HG02885 (cell line): ENCODE results near the gene PPP3R2.

Source experiments
- ATAC-seq: cut with Tn5 transposase; IDR thresholded peaks from one replicate; pipeline ENCODE4 v1.9.1; 2021; ENCODE audit warnings: mild to moderate bottlenecking; ENCODE audit not compliant: unreplicated experiment, poor library complexity

PPP3R2 gene, protein sequence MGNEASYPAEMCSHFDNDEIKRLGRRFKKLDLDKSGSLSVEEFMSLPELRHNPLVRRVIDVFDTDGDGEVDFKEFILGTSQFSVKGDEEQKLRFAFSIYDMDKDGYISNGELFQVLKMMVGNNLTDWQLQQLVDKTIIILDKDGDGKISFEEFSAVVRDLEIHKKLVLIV

DNA sequence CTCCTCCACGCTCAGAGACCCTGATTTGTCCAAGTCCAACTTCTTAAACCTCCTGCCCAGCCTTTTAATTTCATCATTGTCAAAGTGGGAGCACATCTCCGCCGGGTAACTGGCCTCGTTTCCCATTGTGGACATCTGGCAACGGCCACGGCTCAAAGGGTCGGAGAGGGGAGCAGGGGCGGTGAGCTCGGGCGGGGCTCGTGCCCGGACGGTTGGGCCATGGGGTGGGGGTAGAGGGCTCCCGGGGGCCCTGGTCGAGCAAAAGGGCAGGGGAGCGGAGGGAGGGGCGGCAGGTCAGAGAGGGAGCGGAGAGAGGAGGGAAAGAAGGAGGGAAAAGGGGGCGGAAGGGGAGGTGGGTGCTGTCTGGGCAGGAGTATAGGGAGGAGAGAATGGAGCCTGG is at the start of gene PPP3R2:
PPP3R2 (minus strand) TSS at position 174 of the 400 bp plus-strand sequence; CDS start at position 126, 48 bp downstream.
- ATAC-seq = no peak

DNA sequence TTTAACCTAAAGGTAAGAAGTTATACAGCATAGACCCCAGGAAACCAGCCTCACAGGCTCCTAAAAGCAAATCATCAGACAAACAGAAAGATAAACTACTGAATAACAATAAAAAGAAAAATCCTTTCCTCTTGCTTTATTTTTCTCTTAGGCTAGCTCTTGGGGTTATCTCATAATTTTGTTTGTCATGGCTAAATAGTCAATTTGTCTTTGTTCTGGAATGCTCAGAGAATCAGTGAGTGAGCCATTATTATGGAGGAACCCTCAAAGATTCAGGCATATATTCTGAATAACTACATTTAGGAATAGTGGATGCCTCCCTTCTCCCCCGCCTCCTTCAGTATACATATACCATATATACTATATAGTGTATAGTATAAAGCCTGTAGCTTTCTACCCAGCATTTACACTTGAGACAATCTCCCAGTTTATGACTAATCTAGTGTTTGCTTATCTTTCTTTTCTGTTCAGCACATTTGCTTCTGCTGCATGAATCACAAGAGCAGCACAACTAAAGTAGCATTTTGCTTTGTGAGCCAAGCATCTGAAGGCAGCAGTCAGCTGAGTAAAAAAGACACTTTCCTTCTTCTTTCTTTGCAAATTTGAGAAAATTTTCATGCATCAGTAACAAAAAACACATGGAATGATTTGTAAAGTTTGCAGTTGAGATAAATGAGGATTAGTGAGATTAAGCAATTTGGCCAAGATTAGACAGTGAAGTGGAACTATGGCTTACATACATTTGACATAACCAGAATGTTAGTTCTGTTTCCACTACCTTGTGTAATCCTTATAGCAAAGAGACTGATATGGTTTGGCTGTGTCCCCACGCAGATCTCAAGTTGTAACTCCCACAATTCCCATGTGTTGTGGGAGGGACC is 45.3 kb upstream of the PPP3R2 start:
- no peak for ATAC-seq

DNA sequence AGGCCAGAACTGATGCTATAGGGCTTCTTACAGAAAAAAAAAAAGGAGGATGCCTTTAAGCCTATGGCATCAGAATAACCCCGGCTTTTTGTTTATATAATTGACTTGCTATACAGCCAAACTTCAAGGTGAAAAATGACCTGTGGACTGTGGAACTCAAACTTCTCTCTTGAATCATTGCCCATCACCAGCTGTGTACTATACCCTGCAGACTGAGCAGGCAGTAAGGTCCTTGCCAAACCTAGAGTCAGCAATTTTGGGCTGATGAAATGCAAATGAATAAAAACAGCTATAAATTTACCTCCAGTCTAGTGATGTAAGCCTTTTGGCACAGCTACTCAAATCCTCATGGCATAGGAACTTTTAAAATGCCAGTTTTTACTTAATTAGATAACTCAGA is 44.5 kb upstream of the PPP3R2 start:
- ATAC-seq = no peak

DNA sequence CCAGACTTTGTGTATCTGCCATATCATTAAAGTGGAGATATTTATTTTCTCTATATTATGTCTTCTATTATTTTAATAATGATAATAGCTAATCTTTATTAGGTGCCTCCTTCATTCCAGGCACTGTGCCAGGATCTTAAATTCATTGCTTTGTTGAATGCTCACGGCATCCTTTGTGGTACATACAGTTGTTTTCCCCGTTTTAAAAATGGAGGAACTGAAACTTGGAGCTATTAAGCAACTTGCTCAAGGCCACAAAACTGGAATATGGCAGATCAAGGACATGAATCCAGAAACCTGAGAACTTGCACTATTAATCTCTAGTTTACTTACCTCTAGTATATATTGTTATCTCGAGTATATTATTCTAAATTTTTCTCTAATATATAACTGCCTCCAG is 41.5 kb upstream of the PPP3R2 start:
- no peak for ATAC-seq

DNA sequence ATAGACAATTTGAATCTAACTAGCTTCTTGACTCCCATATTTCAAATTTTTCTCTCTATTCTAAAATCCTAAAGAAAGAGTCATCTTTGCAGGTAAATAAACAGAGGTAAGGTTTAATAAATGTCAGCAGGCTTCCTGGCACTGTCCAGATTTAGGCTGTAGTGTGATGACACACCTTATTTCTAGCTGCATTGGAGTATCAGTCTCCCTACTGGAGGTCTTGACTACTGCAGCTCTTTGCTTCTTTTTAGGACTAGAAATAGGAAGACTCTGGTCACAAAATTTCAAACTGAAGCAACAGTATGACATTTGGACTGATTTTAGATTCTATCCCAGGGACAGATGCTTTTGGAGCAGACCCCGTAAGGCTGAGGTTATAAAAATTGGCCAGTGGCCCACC is 40.7 kb upstream of the PPP3R2 start:
- ATAC-seq = no peak

DNA sequence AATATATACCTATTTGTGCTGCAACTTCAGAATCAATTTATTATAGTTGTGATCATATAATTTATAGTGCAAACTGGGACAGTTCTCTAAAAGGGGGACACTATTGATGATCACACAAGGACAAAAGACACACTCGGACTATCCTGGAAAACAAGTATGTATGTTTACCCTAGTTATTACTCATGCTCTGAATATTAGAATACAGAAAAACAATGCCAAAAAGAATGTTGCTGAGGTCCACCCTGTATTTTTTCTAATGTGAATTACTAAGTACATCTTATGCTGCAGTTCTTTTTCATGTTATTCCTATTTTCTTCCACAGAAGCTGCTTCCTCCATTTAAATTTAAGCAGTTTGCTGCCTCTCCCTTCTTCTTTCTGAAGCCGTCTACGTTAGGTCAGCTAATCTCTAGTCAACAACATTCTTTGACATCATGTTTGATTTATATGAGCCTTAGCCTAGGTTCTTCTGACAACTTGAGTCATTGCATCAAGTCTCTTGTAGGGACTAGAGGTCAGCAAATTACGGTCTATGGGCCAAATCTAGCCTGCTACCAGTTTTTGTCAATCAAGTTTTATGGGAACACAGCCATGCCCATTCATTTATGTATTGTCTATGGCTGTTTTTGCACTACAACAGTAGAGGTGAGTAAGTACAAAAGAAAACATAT is 40.1 kb upstream of the PPP3R2 start:
- ATAC-seq = no peak

DNA sequence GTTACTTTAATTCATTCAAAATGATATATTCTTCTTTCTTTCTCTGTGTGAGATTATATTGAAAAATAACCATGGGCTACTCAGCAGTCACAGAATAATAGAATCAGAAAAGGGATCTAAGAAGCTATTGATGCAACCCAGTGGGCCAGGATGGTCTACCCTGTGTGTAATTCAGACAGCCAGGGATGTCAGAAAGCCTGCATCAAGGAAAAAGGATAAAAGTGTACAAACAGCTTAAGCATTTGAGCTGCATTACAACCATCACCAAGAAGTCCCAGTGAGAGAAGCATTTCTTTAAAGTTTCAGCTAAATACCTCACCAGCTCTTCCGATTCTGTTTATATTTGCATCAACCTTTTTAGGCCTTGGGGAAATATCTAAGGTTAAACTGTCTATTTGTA is 37.8 kb upstream of the PPP3R2 start:
- ATAC-seq = no peak

DNA sequence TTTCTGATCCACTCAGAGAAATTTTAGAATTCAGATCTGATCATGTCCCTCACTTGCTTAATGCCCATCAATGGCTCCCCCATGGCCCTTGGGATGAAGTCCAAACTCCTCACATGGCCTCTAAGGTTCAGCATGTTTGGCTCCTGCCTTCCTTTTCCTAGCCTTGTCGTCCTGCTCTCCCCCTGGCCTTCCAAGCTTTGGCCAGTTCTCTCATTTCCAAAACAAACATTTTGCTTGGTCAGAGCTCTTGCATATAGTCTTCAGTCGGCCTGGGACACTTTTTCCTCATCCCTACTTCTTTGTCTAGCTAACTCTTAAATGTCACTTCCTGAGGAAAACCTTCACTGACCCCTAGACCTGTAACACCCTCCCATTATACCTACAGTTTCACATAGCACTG is 37.1 kb upstream of the PPP3R2 start:
- no peak for ATAC-seq

DNA sequence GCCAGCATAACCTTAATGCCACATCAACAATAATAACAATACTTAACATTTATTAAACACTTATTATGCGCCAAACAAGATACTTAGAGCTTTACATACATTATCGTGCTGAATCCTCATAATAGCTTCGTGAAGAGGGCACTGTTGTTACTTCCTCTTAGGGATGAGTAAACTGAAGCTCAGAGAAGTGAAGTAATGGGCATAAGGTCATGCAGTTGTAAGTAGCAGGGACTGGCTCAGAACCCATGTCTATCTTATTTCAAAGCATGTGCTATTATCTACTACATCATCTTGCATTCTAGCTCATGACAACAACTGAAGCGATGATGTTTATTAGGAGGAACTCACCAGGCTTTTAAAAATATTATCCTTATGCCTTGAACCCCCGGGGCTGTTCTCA is 34.9 kb upstream of the PPP3R2 start:
- ATAC-seq = no peak

DNA sequence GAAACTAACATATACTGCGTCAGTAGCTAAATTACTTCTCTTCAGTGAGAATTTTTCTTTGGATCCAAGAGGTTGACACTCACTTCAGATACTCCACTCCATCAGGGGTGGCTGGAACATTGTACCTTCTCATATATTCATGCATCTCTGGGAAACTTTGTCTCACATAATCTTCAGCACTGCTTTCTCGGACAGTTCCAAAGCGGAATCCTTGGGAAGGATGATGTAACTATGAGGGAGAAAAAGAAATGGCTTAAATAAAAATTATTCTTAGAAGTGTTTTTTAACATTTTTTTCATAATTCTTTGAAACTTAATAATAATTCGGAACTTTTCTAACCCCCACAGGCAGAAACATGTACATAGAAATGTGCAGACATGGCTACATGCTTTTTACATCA is 33.4 kb upstream of the PPP3R2 start:
- ATAC-seq = no peak

DNA sequence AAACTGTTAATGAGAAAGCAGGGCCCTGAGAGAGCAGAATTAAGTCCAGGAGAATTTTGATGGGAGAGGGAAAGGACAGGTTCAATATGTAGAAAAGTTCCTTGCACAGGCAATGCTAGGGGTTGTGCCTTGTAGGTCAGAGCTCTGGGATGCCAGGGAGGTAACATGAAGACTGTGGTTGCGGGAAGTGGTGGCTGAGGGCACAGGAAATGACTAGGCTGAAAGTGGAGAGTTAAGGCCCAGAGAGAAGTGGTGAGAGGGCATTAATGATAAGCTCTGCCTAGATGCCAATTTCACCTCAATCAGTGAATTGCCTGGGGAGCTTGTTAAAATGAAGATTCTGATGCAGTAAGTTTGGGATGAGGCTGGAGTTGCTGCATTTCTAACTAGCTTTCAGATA is 31.5 kb upstream of the PPP3R2 start:
- no peak for ATAC-seq

DNA sequence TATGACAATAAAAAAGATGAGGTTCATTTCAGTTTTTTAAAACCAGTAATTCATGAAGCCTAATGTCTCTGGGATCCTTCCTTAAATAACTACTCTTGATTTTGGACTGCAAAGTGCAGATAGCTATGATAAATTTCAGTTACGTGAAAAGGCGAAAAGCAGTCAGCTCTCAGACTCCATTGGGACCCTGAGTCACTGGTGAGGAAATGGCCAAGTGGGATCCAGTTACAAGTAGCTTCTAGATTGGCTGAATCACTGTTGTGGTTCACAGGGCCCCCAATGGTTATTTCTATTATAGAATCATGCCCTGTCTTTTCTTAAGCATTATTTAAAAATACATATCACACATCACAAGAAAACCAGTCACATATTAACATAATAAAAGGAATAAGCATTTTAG is 31.1 kb upstream of the PPP3R2 start:
- ATAC-seq = no peak

DNA sequence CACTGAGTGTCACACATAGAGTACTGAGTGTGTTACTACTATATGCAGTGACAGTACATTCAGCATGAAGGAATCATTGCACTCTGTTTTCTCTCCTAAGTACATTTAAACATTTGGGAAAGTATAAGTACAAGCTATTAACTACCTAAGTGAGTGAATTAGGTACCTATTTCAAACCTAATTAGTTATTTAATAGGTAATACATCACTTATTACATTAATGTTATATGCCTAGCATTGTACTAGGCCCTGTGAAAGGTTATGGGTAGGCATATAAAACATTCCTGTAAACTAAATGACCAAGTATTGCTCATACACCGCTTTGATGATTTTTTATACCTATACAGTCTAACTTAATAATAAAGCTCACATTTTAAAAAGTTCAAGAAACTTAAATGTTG is 25.7 kb upstream of the PPP3R2 start:
- no peak for ATAC-seq

DNA sequence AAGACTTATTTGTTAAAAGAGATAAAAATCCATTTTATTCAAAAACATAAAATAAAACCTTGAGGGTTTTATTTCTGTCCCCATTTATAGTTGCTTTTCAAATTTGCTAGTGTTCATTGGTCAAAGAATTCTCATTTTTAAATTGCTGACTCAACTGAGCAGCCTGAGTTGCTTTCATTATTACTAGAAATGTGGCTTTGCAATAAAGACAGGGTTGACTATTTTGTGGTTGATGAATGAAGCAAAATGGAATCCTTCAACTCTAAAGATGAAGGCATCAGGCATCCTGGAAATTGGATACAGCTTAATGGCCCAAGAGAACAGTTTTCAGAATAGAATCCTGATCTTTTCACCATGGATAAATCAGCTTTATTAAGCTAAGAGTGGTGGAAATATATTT is 23.9 kb upstream of the PPP3R2 start:
- ATAC-seq = peak; percentile 69

DNA sequence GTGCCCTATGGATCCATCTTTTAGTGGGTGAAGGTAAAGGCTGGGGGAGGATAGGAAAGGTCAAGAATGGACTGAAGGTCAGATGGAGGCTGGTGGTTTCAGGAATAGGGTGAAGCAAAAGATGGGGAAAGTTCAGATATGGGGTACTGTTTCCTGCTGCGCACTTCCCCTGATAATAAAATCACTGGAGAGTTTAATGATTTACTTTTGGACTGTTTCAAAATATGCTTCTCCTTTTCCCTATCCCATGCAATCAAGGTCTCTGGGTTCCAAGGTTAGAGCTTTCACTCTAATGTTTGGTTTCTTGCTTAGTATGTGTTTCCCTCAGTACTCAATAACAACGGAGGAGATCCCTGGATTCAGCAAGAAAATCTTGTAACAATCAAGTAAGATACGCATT is 10.8 kb upstream of the PPP3R2 start:
- no peak for ATAC-seq

DNA sequence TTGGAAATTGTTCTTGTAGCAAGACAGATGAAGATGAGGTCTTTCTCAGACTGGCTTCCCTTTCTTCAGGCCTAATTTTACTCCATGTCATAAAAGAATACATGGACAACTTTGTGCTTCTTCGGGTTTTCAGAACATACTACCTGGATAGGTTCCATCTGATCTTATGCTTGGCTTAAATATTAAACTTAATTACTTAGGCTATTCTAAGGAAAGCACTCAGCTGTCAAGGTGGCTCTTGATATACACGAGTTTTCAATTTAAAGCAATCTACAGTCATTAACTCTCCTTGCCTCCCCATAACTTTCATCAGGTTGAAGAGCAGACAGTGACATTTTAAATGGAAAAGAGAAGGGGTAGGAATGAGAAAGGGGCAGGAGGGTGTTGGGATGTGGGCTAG is 9.5 kb upstream of the PPP3R2 start:
- no peak for ATAC-seq

DNA sequence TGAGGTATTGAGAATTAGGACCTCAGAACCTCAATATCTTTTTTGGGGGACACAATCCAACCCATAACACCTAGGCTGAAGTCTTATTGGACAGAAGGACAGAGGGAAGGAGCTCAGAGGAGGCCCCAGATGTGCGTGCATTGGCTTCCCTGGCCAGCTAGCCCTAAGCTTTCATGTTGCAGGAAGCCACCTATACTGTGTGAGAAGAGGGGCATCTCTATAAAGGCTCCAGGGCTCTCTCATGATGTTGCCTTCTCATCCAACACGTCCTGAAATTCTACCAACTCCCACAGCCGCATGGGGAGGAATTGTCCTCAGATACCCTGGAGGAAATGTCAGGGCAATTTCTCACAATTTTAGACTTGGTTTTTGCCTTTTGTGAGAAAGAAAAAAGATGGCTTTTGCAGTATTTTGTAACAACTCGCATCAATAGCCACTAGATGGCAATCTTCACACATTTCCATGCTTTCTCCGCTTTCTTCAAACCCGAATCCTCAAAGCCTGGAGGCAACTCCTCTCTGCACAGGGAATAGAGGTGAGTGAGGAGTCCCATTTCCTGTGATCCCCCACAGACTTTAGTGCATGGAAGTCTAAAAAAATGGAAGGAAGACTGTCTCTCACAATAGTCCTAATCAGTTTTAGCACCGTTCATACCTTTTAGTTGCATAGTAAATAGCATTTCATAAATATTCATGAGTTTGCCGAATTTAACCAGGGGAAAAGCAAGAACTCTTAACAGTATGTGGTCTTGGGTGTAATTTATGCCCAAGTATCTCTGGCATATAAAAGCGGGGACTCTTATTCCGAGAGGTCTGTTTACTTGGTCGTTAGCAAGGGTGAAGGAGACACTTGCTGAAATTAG is 7.4 kb upstream of the PPP3R2 start:
- peak; percentile 77 for ATAC-seq

DNA sequence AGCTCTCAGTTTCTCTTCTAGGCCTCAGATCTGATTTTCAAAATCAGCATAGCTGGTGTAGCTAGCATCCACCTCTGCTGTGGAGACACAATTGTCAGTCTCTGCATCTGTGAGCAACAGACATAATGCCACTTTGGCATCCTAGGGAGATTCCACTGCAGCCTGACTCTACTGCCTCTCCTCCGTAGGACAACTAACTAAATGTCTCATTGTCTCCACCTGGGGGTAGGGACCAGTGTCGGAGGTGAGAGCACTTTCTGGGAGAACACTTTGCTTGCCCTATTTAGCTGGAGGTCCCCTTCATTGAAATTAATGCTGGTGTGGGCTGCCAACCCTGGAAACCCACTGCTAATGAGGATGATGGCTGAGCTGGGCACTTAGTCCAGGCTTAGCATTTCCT is 1.4 kb downstream of the PPP3R2 start:
- ATAC-seq = no peak

DNA sequence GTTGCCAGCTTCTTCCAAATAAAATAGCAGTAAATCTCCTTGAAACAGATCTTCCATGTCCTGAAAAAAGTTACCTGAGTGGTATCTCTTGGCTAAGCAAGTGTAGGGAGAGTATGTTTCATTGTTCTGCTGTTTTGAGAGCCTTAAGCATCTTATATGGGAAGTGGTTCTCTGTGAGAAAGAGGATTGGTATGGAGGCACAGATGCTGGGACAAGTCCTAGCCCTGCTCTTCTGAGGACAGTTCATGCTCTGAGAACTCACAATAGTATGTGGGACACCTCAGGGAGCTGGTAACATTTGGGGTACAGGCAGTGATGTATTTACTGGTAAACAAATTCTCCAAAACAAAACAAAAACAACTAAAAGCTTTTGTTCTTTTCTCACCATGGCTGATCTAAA is 2.0 kb downstream of the PPP3R2 start:
- no peak for ATAC-seq

DNA sequence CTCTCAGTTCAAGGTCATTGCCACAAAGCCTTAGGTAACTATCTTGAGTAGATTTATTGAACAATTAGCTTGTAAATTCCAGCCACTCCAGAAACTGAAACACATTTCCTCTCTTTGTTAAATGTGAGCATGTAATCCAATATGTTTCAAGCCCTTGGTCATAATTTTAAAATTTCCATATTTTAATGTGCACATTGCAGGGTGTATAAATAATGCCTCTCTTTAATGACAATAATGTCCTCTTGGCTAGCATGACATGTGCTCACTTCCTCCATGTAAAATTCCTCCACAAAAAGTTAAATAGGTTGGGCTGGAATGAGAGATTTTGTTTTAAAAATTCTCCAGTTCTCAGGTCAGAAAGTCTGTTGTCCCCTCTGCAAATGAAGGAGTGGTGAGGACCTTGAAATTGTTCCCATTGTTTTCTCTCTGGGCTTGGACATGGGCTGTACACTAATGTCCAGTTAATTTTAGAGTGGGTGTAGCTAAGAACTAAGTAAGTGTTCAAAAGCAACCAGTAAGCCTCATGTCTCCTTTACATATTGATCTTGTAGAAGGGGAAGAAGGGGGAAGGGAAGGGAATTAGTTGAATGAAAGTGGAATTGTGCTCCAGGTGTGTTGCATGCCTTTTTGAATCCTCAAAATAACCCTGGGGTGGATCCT is 2.9 kb downstream of the PPP3R2 start:
- no peak for ATAC-seq
